HepG2 (cell line): ENCODE data around the gene TRIM15. TPM values are rescaled to one million over a fixed set of nuclear protein-coding genes. Genes with fewer than 3 reads are reported as not detected.

Experiments
- HDAC1 ChIP-seq: sonication (generic); formaldehyde crosslinking; IDR thresholded peaks from 2 replicates; pipeline ENCODE4 v1.5.1; 2020; ENCODE audit warnings: mild to moderate bottlenecking, missing genetic modification reagents
- HNRNPLL ChIP-seq: fragments of 200-400 bp; formaldehyde crosslinking; IDR thresholded peaks from 2 replicates; pipeline ENCODE4 v1.6.1; 2017; ENCODE audit warnings: mild to moderate bottlenecking, low read depth, low read length; ENCODE audit not compliant: poor library complexity, severe bottlenecking
- JUNB ChIP-seq: sonication (generic); formaldehyde crosslinking; IDR thresholded peaks from 2 replicates; pipeline ENCODE4 v1.8.0; 2022; ENCODE audit warnings: missing genetic modification reagents, mild to moderate bottlenecking, borderline replicate concordance
- KAT2B ChIP-seq: fragments of 150-350 bp; IDR thresholded peaks from 2 replicates; pipeline ENCODE4 v1.6.1; 2014; ENCODE audit warnings: low read depth, low read length, borderline replicate concordance
- POGZ ChIP-seq: sonication (generic); formaldehyde crosslinking; IDR thresholded peaks from 2 replicates; pipeline ENCODE4 v1.4.0; 2020; ENCODE audit warnings: mild to moderate bottlenecking, missing genetic modification reagents
- ZNF136 ChIP-seq: sonication (generic); formaldehyde crosslinking; IDR thresholded peaks from 2 replicates; pipeline ENCODE4 v1.8.1; 2022; ENCODE audit warnings: low read depth, mild to moderate bottlenecking, moderate library complexity, missing genetic modification reagents
- ZNF264 ChIP-seq: sonication (generic); formaldehyde crosslinking; IDR thresholded peaks from 2 replicates; pipeline ENCODE4 v1.4.0; 2020; ENCODE audit warnings: missing genetic modification reagents
- ZNF572 ChIP-seq: sonication (generic); formaldehyde crosslinking; IDR thresholded peaks from 2 replicates; pipeline ENCODE4 v1.5.1; 2020; ENCODE audit warnings: mild to moderate bottlenecking, missing genetic modification reagents
- polyA plus RNA-seq, 8 experiments: library from polyadenylated mRNA; depleted of rRNA in 3 of 8; stranded (reverse) in 7 of 8; unstranded in 1 of 8; fragments of >200 nt; fragmentation: Illumina TruSeq in 4 of 8; extraction: Trizol in 4 of 8; gene quantifications; 2 replicates each; pipeline versions ENCODE4 v1.2.1 to v1.2.3, GENCODE V29; 2011 to 2016; ENCODE audit warnings: low read depth in 4 of 8, missing spikeins in 1 of 8, mixed read lengths in 1 of 8; ENCODE audit not compliant: insufficient read depth in 1 of 8
- total RNA-seq, 5 experiments: library from RNA; depleted of rRNA; stranded (reverse); fragments of >200 nt; fragmentation: Illumina TruSeq; extraction: Trizol; gene quantifications; 2 replicates each; pipeline ENCODE4 v1.2.3, GENCODE V29; 2016; ENCODE audit warnings: low read depth in 1 of 5
- TF ChIP-seq, protein P1 (sequence below): sonication (generic); formaldehyde crosslinking; IDR thresholded peaks from 2 replicates; pipeline ENCODE4 v1.4.0; 2020; ENCODE audit warnings: missing genetic modification reagents
- TF ChIP-seq, protein P2 (sequence below): sonication (generic); formaldehyde crosslinking; IDR thresholded peaks from 2 replicates; pipeline ENCODE4 v1.5.1; 2020; ENCODE audit warnings: mild to moderate bottlenecking, missing genetic modification reagents
- TF ChIP-seq, protein P3 (sequence below): sonication (generic); formaldehyde crosslinking; IDR thresholded peaks from 2 replicates; pipeline ENCODE4 v1.4.0; 2020; ENCODE audit warnings: missing genetic modification reagents, borderline replicate concordance
- TF ChIP-seq, protein P4 (sequence below): sonication (generic); formaldehyde crosslinking; IDR thresholded peaks from 2 replicates; pipeline ENCODE4 v1.5.1; 2020; ENCODE audit warnings: mild to moderate bottlenecking, missing genetic modification reagents, borderline replicate concordance

Gene TRIM15
- total and polyA plus RNA-seq, 2 of the 13 experiments (the other 11 are each of a cell fraction or from before 2014, with no cell fraction given): 35.1 to 38.2 TPM

DNA sequence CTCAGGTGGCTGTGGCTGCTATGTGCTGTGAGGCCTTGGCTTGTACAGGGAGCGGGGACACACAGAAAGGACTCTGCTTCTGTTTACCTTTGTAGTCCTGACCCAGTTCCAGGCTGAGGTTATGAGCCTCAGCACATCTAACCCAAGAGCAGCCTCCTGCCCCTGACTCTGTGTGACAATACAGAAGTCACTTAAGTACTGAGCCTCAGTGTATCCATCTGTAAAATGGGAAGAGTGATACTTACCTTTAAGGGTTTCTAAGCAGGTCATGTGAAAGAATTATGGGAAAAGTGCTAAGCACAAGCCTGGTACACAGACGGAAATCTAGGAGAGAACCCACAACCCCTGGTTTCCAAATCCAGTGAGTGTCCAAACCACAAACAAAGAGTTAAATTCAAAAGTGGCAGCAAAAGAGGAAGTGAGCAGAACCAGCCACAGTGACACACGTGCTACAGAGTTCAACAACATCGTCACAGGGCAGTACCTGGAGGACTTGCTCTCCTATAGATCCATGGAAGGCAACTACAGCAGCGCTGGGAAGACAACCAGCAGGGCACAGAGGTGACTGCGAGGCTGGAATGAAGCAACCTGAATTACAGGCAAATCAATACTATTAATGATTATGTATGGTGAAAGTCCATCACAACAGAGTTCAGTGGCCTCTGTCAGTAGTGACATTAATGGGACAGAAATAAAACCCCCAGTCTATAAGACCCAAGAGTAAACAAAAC, 37.4 kb downstream of the TRIM15 start (continued):
- TF ChIP-seq, protein P1, sequence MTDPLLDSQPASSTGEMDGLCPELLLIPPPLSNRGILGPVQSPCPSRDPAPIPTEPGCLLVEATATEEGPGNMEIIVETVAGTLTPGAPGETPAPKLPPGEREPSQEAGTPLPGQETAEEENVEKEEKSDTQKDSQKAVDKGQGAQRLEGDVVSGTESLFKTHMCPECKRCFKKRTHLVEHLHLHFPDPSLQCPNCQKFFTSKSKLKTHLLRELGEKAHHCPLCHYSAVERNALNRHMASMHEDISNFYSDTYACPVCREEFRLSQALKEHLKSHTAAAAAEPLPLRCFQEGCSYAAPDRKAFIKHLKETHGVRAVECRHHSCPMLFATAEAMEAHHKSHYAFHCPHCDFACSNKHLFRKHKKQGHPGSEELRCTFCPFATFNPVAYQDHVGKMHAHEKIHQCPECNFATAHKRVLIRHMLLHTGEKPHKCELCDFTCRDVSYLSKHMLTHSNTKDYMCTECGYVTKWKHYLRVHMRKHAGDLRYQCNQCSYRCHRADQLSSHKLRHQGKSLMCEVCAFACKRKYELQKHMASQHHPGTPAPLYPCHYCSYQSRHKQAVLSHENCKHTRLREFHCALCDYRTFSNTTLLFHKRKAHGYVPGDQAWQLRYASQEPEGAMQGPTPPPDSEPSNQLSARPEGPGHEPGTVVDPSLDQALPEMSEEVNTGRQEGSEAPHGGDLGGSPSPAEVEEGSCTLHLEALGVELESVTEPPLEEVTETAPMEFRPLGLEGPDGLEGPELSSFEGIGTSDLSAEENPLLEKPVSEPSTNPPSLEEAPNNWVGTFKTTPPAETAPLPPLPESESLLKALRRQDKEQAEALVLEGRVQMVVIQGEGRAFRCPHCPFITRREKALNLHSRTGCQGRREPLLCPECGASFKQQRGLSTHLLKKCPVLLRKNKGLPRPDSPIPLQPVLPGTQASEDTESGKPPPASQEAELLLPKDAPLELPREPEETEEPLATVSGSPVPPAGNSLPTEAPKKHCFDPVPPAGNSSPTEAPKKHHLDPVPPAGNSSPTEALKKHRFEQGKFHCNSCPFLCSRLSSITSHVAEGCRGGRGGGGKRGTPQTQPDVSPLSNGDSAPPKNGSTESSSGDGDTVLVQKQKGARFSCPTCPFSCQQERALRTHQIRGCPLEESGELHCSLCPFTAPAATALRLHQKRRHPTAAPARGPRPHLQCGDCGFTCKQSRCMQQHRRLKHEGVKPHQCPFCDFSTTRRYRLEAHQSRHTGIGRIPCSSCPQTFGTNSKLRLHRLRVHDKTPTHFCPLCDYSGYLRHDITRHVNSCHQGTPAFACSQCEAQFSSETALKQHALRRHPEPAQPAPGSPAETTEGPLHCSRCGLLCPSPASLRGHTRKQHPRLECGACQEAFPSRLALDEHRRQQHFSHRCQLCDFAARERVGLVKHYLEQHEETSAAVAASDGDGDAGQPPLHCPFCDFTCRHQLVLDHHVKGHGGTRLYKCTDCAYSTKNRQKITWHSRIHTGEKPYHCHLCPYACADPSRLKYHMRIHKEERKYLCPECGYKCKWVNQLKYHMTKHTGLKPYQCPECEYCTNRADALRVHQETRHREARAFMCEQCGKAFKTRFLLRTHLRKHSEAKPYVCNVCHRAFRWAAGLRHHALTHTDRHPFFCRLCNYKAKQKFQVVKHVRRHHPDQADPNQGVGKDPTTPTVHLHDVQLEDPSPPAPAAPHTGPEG (CRISPR knock-in tag): no peak
- TF ChIP-seq, protein P2, sequence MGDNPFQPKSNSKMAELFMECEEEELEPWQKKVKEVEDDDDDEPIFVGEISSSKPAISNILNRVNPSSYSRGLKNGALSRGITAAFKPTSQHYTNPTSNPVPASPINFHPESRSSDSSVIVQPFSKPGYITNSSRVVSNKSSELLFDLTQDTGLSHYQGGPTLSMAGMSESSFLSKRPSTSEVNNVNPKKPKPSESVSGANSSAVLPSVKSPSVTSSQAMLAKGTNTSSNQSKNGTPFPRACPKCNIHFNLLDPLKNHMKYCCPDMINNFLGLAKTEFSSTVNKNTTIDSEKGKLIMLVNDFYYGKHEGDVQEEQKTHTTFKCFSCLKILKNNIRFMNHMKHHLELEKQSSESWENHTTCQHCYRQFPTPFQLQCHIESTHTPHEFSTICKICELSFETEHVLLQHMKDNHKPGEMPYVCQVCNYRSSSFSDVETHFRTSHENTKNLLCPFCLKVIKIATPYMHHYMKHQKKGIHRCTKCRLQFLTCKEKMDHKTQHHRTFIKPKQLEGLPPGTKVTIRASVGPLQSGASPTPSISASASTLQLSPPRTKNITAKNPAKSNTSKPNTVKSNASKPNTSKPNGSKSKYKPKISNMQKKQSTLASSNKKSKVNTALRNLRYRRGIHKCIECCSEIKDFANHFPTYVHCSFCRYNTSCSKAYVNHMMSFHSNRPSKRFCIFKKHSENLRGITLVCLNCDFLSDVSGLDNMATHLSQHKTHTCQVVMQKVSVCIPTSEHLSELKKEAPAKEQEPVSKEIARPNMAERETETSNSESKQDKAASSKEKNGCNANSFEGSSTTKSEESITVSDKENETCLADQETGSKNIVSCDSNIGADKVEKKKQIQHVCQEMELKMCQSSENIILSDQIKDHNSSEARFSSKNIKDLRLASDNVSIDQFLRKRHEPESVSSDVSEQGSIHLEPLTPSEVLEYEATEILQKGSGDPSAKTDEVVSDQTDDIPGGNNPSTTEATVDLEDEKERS: 0 out of 2 replicates have a peak, but pooled peaks have one; percentile 60
- TF ChIP-seq JUNB (CRISPR knock-in tag) (no peak), ZNF136 (CRISPR knock-in tag) (0 out of 2 replicates have a peak, but pooled peaks have one; percentile 36), ZNF264 (CRISPR knock-in tag) (no peak), HNRNPLL (no peak), KAT2B (0 out of 2 replicates have a peak, but pooled peaks have one; percentile 14), HDAC1 (CRISPR knock-in tag) (no peak), POGZ (CRISPR knock-in tag) (0 out of 2 replicates have a peak, but pooled peaks have one; percentile 20), ZNF572 (CRISPR knock-in tag) (0 out of 2 replicates have a peak, but pooled peaks have one; percentile 34)
- TF ChIP-seq, protein P3, sequence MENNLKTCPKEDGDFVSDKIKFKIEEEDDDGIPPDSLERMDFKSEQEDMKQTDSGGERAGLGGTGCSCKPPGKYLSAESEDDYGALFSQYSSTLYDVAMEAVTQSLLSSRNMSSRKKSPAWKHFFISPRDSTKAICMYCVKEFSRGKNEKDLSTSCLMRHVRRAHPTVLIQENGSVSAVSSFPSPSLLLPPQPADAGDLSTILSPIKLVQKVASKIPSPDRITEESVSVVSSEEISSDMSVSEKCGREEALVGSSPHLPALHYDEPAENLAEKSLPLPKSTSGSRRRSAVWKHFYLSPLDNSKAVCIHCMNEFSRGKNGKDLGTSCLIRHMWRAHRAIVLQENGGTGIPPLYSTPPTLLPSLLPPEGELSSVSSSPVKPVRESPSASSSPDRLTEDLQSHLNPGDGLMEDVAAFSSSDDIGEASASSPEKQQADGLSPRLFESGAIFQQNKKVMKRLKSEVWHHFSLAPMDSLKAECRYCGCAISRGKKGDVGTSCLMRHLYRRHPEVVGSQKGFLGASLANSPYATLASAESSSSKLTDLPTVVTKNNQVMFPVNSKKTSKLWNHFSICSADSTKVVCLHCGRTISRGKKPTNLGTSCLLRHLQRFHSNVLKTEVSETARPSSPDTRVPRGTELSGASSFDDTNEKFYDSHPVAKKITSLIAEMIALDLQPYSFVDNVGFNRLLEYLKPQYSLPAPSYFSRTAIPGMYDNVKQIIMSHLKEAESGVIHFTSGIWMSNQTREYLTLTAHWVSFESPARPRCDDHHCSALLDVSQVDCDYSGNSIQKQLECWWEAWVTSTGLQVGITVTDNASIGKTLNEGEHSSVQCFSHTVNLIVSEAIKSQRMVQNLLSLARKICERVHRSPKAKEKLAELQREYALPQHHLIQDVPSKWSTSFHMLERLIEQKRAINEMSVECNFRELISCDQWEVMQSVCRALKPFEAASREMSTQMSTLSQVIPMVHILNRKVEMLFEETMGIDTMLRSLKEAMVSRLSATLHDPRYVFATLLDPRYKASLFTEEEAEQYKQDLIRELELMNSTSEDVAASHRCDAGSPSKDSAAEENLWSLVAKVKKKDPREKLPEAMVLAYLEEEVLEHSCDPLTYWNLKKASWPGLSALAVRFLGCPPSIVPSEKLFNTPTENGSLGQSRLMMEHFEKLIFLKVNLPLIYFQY (CRISPR knock-in tag): peak; percentile 76; the same call in 1 of the 2 replicates
- TF ChIP-seq, protein P4, sequence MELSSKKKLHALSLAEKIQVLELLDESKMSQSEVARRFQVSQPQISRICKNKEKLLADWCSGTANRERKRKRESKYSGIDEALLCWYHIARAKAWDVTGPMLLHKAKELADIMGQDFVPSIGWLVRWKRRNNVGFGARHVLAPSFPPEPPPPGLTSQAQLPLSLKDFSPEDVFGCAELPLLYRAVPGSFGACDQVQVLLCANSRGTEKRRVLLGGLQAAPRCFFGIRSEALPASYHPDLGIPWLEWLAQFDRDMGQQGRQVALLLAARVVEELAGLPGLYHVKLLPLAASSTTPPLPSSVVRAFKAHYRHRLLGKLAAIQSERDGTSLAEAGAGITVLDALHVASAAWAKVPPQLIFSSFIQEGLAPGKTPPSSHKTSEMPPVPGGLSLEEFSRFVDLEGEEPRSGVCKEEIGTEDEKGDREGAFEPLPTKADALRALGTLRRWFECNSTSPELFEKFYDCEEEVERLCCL: 0 out of 2 replicates have a peak, but pooled peaks have one; percentile 22
